Hepatocyte (in vitro differentiated cells): ENCODE measurements around the gene KCNQ2. TPM values are rescaled to one million over a fixed set of nuclear protein-coding genes. Genes with fewer than 3 reads are reported as not detected.

ENCODE experiments used
- DNase-seq: peaks from one replicate; pipeline ENCODE4 v3.0.0-alpha.2; 2016; ENCODE audit warnings: low spot score
- H2AFZ ChIP-seq: fragments of 200-600 bp; sonication (generic); 2 replicates; pipeline ENCODE4 v1.6.0; 2016; ENCODE audit warnings: antibody characterized with exemption, mild to moderate bottlenecking
- H3K27ac ChIP-seq: fragments of 200-600 bp; sonication (generic); 2 replicates; pipeline ENCODE4 v1.5.1; 2016; ENCODE audit warnings: mild to moderate bottlenecking
- H3K27me3 ChIP-seq: fragments of 200-600 bp; sonication (generic); 2 replicates; pipeline ENCODE4 v1.6.1; 2016
- H3K36me3 ChIP-seq: fragments of 200-600 bp; sonication (generic); replicated peaks from 2 replicates; pipeline ENCODE4 v1.5.1; 2016; ENCODE audit warnings: low read depth; ENCODE audit not compliant: insufficient read depth
- H3K4me1 ChIP-seq: fragments of 200-600 bp; sonication (generic); 2 replicates; pipeline ENCODE4 v1.5.1; 2016; ENCODE audit warnings: mild to moderate bottlenecking, moderate library complexity; ENCODE audit not compliant: insufficient read depth
- H3K4me2 ChIP-seq: fragments of 200-600 bp; sonication (generic); 2 replicates; pipeline ENCODE4 v1.6.0; 2016
- H3K4me3 ChIP-seq: fragments of 200-600 bp; sonication (generic); 2 replicates; pipeline ENCODE4 v1.5.1; 2016; ENCODE audit warnings: mild to moderate bottlenecking
- H3K79me2 ChIP-seq: fragments of 200-600 bp; sonication (generic); 2 replicates; pipeline ENCODE4 v1.6.0; 2017; ENCODE audit warnings: mild to moderate bottlenecking
- H3K9me2 ChIP-seq: fragments of 200-600 bp; sonication (generic); replicated peaks from 2 replicates; pipeline ENCODE4 v1.6.0; 2017; ENCODE audit warnings: mild to moderate bottlenecking; ENCODE audit not compliant: insufficient read depth
- H3K9me3 ChIP-seq: fragments of 200-600 bp; sonication (generic); 2 replicates; pipeline ENCODE4 v1.5.1; 2016; ENCODE audit warnings: low read depth, mild to moderate bottlenecking
- H4K20me1 ChIP-seq: fragments of 200-600 bp; sonication (generic); 2 replicates; pipeline ENCODE4 v1.6.0; 2016; ENCODE audit warnings: mild to moderate bottlenecking; ENCODE audit not compliant: insufficient read depth, poor library complexity, severe bottlenecking
- CTCF ChIP-seq: fragments of 200-600 bp; sonication (generic); IDR thresholded peaks from 2 replicates; pipeline ENCODE4 v1.5.1; 2016; ENCODE audit warnings: antibody characterized with exemption, mild to moderate bottlenecking; ENCODE audit not compliant: poor library complexity
- EZH2 ChIP-seq: fragments of 200-600 bp; sonication (generic); IDR thresholded peaks from 2 replicates; pipeline ENCODE4 v1.6.1; 2016; ENCODE audit warnings: antibody characterized with exemption, mild to moderate bottlenecking, borderline replicate concordance
- EZH2phosphoT487 ChIP-seq: fragments of 200-600 bp; sonication (generic); IDR thresholded peaks from one replicate; pipeline ENCODE4 v1.6.1; 2018; ENCODE audit warnings: antibody characterized with exemption, mild to moderate bottlenecking, low read depth, moderate library complexity; ENCODE audit not compliant: unreplicated experiment, severe bottlenecking
- WGBS: methylation state at CpG from one replicate; pipeline ENCODE4 v1.1.6; 2016; ENCODE audit warnings: low lambda C conversion rate; ENCODE audit errors: missing lambda C conversion rate; 5-methylcytosine and 5-hydroxymethylcytosine counted together
- polyA plus RNA-seq: library from polyadenylated mRNA; unstranded; fragments of >200 nt; fragmentation: Nextera tagmentation; extraction: Ambion mirVana; gene quantifications from 2 replicates; pipeline ENCODE4 v1.2.1, GENCODE V29; 2016
- total RNA-seq: library from RNA; depleted of rRNA; stranded (reverse); fragments of >200 nt; gene quantifications from 2 replicates; pipeline ENCODE4 v1.2.3, GENCODE V29; 2014

KCNQ2 gene
- total and polyA plus RNA-seq, 2 experiments from 2014 or later, result 3.5 to 5.4 TPM

DNA sequence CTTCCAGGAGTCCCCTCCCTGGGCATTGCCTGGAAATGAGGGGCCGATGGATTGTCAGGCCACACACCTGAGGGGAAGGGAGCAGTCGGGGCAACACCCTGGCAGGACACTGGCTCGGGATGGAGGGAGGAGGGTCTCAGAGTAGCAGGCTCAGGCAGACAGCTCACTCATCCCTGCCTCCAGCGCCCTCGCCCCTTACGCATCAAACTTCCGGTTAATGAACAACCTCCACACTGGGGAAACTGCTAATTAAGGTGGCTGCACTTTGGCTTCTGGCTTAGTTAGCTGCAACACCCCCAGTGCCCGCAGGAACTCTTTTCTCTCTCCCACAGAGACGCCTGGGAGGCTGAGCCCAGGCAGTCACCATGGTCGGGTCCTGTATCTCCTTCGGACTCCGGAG lies 98.0 kb downstream of the KCNQ2 start:
- no peak overlapping the region for H3K27ac ChIP-seq
- no peaks in the 10 kb centered on the region for H3K9me3 ChIP-seq
- H3K4me3 ChIP-seq, result no peak overlapping the region
- H3K4me1 ChIP-seq, result peaks cover 13% of the 10 kb centered on the region
- H3K4me2 ChIP-seq, result no peak overlapping the region
- H3K9me2 ChIP-seq, result no peaks in the 10 kb centered on the region
- no peaks in the 10 kb centered on the region for H3K36me3 ChIP-seq
- DNase-seq, result peak; percentile 47
- no peaks in the 10 kb centered on the region for H3K27me3 ChIP-seq
- H2AFZ ChIP-seq, result no peak overlapping the region
- 62% methylated on average over 12 of the region's 12 CpGs for WGBS
- H3K79me2 ChIP-seq, result no peaks in the 10 kb centered on the region
- no peak for TF ChIP-seq CTCF
- no peak for TF ChIP-seq EZH2phosphoT487
- no peak for TF ChIP-seq EZH2
- no peaks in the 10 kb centered on the region for H4K20me1 ChIP-seq

DNA sequence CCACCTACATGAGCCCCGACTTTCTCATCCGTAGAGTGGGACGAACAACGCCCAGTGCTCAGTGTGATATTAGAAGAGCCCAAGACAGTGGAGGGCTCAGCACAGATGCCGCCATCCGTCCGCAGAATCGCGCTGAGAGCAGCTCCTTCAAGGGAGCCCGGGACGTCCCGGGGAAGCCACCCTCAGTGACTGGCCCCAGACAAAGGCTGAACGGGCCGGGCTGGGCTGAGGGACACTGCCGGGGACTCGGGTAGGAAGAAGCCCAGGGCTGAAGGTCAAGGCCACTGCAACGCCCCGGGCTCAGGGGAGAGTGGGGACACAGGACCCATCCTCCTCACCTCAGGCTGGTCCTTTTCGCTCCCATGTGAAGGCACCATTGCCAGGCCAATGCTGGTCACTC lies 98.5 kb downstream of the KCNQ2 start:
- WGBS, result 83% methylated on average over 16 of the region's 19 CpGs

GRCh38 chr20:63372971-63373885 lies 99.2 kb downstream of the KCNQ2 start:
- 79% methylated on average over 34 of the region's 34 CpGs for WGBS
- peaks cover 13% of the 10 kb centered on the region for H3K4me1 ChIP-seq
- H4K20me1 ChIP-seq, result no peaks in the 10 kb centered on the region
- DNase-seq, result no peak
- no peaks in the 10 kb centered on the region for H3K36me3 ChIP-seq
- H3K27me3 ChIP-seq, result no peaks in the 10 kb centered on the region
- no peak overlapping the region for H3K4me2 ChIP-seq
- no peaks in the 10 kb centered on the region for H3K79me2 ChIP-seq
- no peak overlapping the region for H3K4me3 ChIP-seq
- no peak overlapping the region for H3K27ac ChIP-seq
- no peak overlapping the region for H2AFZ ChIP-seq
- TF ChIP-seq EZH2 (no peak), EZH2phosphoT487 (no peak)
- H3K9me3 ChIP-seq, result no peaks in the 10 kb centered on the region
- no peaks in the 10 kb centered on the region for H3K9me2 ChIP-seq

More for the DNA sequence above, 98.5 kb downstream of the KCNQ2 start:
- DNase-seq, result no peak
- H4K20me1 ChIP-seq, result no peaks in the 10 kb centered on the region
- no peak overlapping the region for H3K4me3 ChIP-seq
- H3K9me2 ChIP-seq, result no peaks in the 10 kb centered on the region
- H3K27ac ChIP-seq, result no peak overlapping the region
- peaks cover 13% of the 10 kb centered on the region for H3K4me1 ChIP-seq
- H3K79me2 ChIP-seq, result no peaks in the 10 kb centered on the region
- H3K36me3 ChIP-seq, result no peaks in the 10 kb centered on the region
- no peak for TF ChIP-seq CTCF
- no peak for TF ChIP-seq EZH2phosphoT487
- no peak for TF ChIP-seq EZH2
- H2AFZ ChIP-seq, result no peak overlapping the region
- H3K4me2 ChIP-seq, result no peak overlapping the region
- H3K27me3 ChIP-seq, result no peaks in the 10 kb centered on the region
- no peaks in the 10 kb centered on the region for H3K9me3 ChIP-seq

DNA sequence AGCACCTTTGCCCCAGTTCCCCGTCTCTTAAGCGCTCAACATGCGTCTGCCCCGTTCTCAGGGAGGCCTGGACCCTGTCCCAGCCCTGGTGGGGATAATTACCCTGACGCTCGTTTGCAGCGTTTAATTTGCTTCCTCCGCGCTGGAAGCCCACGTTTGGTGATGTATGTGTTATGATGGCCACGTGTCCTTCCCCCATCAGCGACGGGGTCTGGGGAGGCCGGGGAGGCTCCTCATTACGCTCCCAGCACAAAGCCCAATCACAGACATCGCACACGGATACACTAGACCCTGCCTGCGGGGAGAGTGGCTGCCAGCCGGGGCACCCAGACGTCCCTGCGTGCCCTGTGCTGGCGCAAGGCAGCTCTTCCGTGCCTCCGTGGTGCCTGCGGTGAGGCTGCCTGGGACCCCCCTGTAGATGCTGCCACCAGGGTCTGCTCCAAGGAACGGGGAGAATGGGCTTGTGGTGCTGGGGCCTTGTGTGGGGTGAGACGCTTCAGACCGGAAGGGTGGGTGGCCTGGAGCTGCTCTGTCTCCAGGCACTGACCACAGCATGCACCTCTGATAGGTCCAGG lies 101.1 kb downstream of the KCNQ2 start:
- no peak for TF ChIP-seq EZH2
- no peak for TF ChIP-seq CTCF
- no peak for TF ChIP-seq EZH2phosphoT487
- Histone ChIP-seq H3K9me2 (no peaks in the 10 kb centered on the region), H3K79me2 (no peaks in the 10 kb centered on the region), H3K36me3 (no peaks in the 10 kb centered on the region), H2AFZ (no peak overlapping the region), H3K27me3 (no peaks in the 10 kb centered on the region), H3K4me2 (no peak overlapping the region), H3K27ac (no peak overlapping the region), H4K20me1 (no peaks in the 10 kb centered on the region), H3K4me3 (no peak overlapping the region), H3K9me3 (no peaks in the 10 kb centered on the region), H3K4me1 (peaks cover 6% of the 10 kb centered on the region)
- DNase-seq, result no peak
- 84% methylated on average over 27 of the region's 28 CpGs for WGBS
